HG03442 (cell line): ENCODE results near the gene BAIAP2.
A peak's percentile ranks its signal among the peaks of the same experiment; 100 is the strongest.

Experiments
- ATAC-seq: cut with Tn5 transposase; IDR thresholded peaks from one replicate; pipeline ENCODE4 v1.9.1; 2021; ENCODE audit warnings: mild to moderate bottlenecking, moderate library complexity; ENCODE audit not compliant: unreplicated experiment

BAIAP2 gene

GRCh38 chr17:81102352-81102751, 67.4 kb downstream of the BAIAP2 start:
- no peak for ATAC-seq

- ATAC-seq: no peak
Measured at GRCh38 chr17:81102869-81103268, 67.9 kb downstream of the BAIAP2 start.

GRCh38 chr17:81103379-81103778, 68.4 kb downstream of the BAIAP2 start:
- no peak for ATAC-seq

- no peak for ATAC-seq
Measured at GRCh38 chr17:81106716-81107115, 71.8 kb downstream of the BAIAP2 start.

GRCh38 chr17:81108220-81108619, 73.3 kb downstream of the BAIAP2 start:
- ATAC-seq: no peak

GRCh38 chr17:81109957-81110356, 75.0 kb downstream of the BAIAP2 start:
- no peak for ATAC-seq

GRCh38 chr17:81110488-81111040, 75.6 kb downstream of the BAIAP2 start:
- no peak for ATAC-seq

GRCh38 chr17:81111066-81111465, 76.1 kb downstream of the BAIAP2 start:
- ATAC-seq: no peak

- ATAC-seq: no peak
Measured at GRCh38 chr17:81112450-81112849, 77.5 kb downstream of the BAIAP2 start.

GRCh38 chr17:81113158-81113724, 78.3 kb downstream of the BAIAP2 start:
- no peak for ATAC-seq

GRCh38 chr17:81114351-81115093, 79.6 kb downstream of the BAIAP2 start:
- ATAC-seq: no peak

GRCh38 chr17:81115219-81115618, 80.3 kb downstream of the BAIAP2 start:
- ATAC-seq: no peak

- ATAC-seq: no peak
Measured at GRCh38 chr17:81115749-81116464, 81.0 kb downstream of the BAIAP2 start.

GRCh38 chr17:81116704-81117103, 81.8 kb downstream of the BAIAP2 start:
- no peak for ATAC-seq

- ATAC-seq: no peak
Measured at GRCh38 chr17:81117672-81118198, 82.8 kb downstream of the BAIAP2 start.

- no peak for ATAC-seq
Measured at GRCh38 chr17:81118308-81119221, 83.6 kb downstream of the BAIAP2 start.

- ATAC-seq: peak; percentile 44
Measured at GRCh38 chr17:81119223-81120148, 84.5 kb downstream of the BAIAP2 start.

- ATAC-seq: no peak
Measured at GRCh38 chr17:81120149-81120484, 85.2 kb downstream of the BAIAP2 start.
